ENCODE results near the gene EHBP1L1.

The EHBP1L1 gene

DNA sequence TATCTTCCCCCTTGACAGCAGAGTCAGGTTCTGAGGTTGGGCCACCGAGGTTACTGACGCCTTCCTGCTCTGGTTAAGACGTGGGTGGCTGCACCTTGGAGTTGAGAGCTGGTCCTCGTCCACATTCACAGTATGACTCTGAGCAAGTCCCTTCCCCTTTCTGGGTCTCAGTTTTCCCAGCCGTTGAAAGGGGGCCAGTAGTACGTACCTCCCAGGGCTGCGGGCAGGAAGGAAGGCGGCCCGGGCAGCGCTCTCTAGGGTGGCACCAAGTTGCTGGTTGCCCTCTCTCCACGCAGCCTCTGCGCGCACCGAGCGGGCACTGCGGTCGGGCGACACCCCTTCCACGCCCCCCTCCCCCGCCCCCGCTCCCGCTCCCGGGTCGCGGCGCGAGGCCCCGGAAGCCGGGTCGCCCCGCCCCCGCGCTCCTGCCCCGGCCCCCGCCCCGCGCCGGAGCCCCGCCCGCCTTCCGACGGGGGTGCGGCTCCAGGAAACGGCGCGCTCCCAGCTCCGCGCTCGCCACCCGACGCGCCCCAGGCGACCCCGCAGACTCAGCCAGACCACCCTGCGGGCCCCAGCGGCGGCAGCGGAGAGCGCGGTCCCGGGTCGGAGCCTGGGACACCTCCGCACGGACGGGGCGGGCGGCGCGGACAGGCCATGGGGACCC is at the start of gene EHBP1L1:
Gene EHBP1L1, plus strand, starts transcription at position 486 of the 664 bp plus-strand sequence. CDS start 250 bp downstream, outside the sequence.
- peak within 1 kb of the TSS; percentile 81 for H3K4me3 ChIP-seq (ENCODE audit: low read depth in 1 of 2, low read length in 2 of 2)
- peaks cover 62% of the 10 kb centered on the region in 2 donors for H3K4me1 ChIP-seq (ENCODE audit: control insufficient read depth in 1 of 2, insufficient read depth in 2 of 2, low read length in 2 of 2)
- H3K9ac ChIP-seq (ENCODE audit: low read depth in 1 of 2, low read length in 2 of 2) = peak within 1 kb of the TSS; percentile 67 to 80
- H3K9me3 ChIP-seq (ENCODE audit: control insufficient read depth in 1 of 2, low read length in 2 of 2) = no peaks in the 10 kb centered on the region
- H3K27me3 ChIP-seq (ENCODE audit: control insufficient read depth in 1 of 2, insufficient read depth in 2 of 2, low read length in 2 of 2) = no peaks in the 10 kb centered on the region
- H3K36me3 ChIP-seq (ENCODE audit: control insufficient read depth in 1 of 2, insufficient read depth in 2 of 2, low read length in 2 of 2) = peaks cover 7 to 17% of the 10 kb centered on the region in 2 donors
- peak within 1 kb of the TSS; percentile 47 for H3K27ac ChIP-seq (ENCODE audit: low read depth, low read length)

DNA sequence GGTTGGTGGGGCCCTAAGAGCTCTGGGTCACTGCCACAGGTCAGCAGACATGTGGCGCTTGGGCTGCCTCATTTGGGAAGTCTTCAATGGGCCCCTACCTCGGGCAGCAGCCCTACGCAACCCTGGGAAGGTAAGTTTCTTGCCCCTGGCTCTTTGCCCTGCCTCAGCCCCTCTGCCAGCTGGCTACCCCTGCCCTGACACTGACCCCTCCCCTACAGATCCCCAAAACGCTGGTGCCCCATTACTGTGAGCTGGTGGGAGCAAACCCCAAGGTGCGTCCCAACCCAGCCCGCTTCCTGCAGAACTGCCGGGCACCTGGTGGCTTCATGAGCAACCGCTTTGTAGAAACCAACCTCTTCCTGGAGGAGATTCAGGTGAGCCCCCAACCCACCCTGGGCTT is 49.1 kb upstream of the EHBP1L1 start:
- no peaks in the 10 kb centered on the region for H3K9me3 ChIP-seq (ENCODE audit: control insufficient read depth in 1 of 2, low read length in 2 of 2)
- H3K36me3 ChIP-seq (ENCODE audit: control insufficient read depth in 1 of 2, insufficient read depth in 2 of 2, low read length in 2 of 2) = peaks cover 14 to 37% of the 10 kb centered on the region in 2 donors
- no peak overlapping the region for H3K27ac ChIP-seq (ENCODE audit: low read depth, low read length)
- peak overlapping the region in 1 of 2 donors; percentile 85 for H3K9ac ChIP-seq (ENCODE audit: low read depth in 1 of 2, low read length in 2 of 2)
- no peak overlapping the region for H3K4me3 ChIP-seq (ENCODE audit: low read depth in 1 of 2, low read length in 2 of 2)
- peaks cover 20 to 25% of the 10 kb centered on the region in 2 donors for H3K4me1 ChIP-seq (ENCODE audit: control insufficient read depth in 1 of 2, insufficient read depth in 2 of 2, low read length in 2 of 2)
- no peaks in the 10 kb centered on the region for H3K27me3 ChIP-seq (ENCODE audit: control insufficient read depth in 1 of 2, insufficient read depth in 2 of 2, low read length in 2 of 2)

DNA sequence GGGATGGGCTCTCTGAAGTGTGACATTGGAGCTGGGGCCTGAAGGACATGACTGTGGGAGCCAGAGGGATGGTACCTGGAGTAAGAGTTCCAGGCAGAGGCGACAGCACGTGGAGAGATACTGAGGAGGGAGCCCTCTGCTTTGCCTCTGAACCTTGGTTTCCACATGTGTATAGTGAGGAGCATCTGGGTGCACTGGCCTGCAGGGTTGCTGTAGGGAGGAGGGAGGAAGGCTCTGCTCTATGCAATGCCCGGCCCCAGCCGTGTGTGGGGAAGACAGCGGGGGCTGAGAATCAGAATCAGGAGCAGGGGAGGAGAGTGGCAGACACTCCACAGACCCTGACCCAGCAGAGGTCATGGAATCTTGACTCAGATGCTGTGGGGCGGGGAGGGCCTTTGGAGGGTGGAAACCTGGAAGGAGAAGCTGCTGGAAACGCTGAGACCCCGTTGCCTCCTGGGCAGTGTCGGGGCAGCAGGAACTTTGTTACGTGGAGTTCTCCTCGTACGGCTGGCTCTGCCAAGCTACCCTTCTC is 47.0 kb upstream of the EHBP1L1 start:
- Histone ChIP-seq H3K4me3 (ENCODE audit: low read depth in 1 of 2, low read length in 2 of 2) (no peak overlapping the region), H3K9me3 (ENCODE audit: control insufficient read depth in 1 of 2, low read length in 2 of 2) (no peaks in the 10 kb centered on the region), H3K27me3 (ENCODE audit: control insufficient read depth in 1 of 2, insufficient read depth in 2 of 2, low read length in 2 of 2) (no peaks in the 10 kb centered on the region), H3K4me1 (ENCODE audit: control insufficient read depth in 1 of 2, insufficient read depth in 2 of 2, low read length in 2 of 2) (peaks cover 17 to 24% of the 10 kb centered on the region in 2 donors), H3K9ac (ENCODE audit: low read depth in 1 of 2, low read length in 2 of 2) (no peak overlapping the region), H3K36me3 (ENCODE audit: control insufficient read depth in 1 of 2, insufficient read depth in 2 of 2, low read length in 2 of 2) (peaks cover 25 to 52% of the 10 kb centered on the region in 2 donors), H3K27ac (ENCODE audit: low read depth, low read length) (no peak overlapping the region)

DNA sequence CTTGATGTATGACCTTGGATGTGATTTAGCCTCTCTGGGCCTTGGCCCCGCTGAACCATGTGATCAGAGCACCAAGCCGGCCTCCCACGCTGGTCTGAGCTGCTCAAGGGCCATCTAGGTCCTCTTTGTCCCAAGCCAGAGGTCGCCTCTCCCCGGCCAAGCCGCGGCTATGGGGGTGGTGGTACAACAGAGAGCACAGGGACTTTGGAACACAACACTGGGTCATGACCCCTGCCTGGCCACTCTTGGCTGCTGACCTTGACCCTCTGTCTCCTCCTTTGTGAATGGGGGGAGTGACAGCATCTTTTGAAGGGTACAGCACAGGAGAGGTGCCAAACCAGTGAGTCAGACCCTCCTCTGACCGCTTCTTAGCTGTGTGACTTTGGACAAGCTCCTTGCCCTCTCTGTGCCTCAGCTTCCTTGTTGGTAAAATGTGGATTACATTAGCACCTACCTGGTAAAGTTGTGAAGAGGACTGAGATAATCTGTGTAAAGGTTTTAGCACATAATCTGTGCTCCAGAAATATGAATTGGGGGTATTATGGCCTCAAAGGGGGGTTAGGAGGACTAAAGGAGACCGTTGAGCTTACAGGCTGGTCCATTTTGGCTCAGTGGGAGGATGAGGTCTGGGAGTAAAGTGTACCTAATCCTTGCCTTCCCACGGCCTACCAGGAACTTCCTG is 46.2 kb upstream of the EHBP1L1 start:
- Histone ChIP-seq H3K27ac (ENCODE audit: low read depth, low read length) (no peak overlapping the region), H3K36me3 (ENCODE audit: control insufficient read depth in 1 of 2, insufficient read depth in 2 of 2, low read length in 2 of 2) (peaks cover 25 to 52% of the 10 kb centered on the region in 2 donors), H3K4me1 (ENCODE audit: control insufficient read depth in 1 of 2, insufficient read depth in 2 of 2, low read length in 2 of 2) (peaks cover 10 to 17% of the 10 kb centered on the region in 2 donors), H3K9me3 (ENCODE audit: control insufficient read depth in 1 of 2, low read length in 2 of 2) (no peaks in the 10 kb centered on the region), H3K9ac (ENCODE audit: low read depth in 1 of 2, low read length in 2 of 2) (no peak overlapping the region), H3K4me3 (ENCODE audit: low read depth in 1 of 2, low read length in 2 of 2) (no peak overlapping the region), H3K27me3 (ENCODE audit: control insufficient read depth in 1 of 2, insufficient read depth in 2 of 2, low read length in 2 of 2) (no peaks in the 10 kb centered on the region)

DNA sequence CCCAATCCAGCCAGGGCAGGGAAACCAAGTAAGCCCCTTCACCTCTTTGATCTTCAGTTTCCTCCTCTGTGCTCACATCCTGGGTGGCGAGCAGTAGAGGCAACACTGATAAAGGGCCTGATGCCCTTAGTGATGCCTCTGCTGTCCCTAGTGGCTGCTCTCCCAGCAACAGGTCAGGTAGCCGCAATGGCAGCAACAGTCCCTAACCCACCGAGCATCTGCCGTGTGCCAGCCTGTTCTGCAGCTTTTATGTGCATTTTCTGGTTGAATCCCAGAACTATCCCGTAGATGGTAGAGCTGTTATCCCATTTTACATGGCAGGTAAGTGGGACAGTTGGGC is 45.7 kb upstream of the EHBP1L1 start:
- Histone ChIP-seq H3K9me3 (ENCODE audit: control insufficient read depth in 1 of 2, low read length in 2 of 2) (no peaks in the 10 kb centered on the region), H3K27ac (ENCODE audit: low read depth, low read length) (no peak overlapping the region), H3K4me1 (ENCODE audit: control insufficient read depth in 1 of 2, insufficient read depth in 2 of 2, low read length in 2 of 2) (peaks cover 10 to 17% of the 10 kb centered on the region in 2 donors), H3K4me3 (ENCODE audit: low read depth in 1 of 2, low read length in 2 of 2) (no peak overlapping the region), H3K36me3 (ENCODE audit: control insufficient read depth in 1 of 2, insufficient read depth in 2 of 2, low read length in 2 of 2) (peaks cover 25 to 55% of the 10 kb centered on the region in 2 donors), H3K27me3 (ENCODE audit: control insufficient read depth in 1 of 2, insufficient read depth in 2 of 2, low read length in 2 of 2) (no peaks in the 10 kb centered on the region), H3K9ac (ENCODE audit: low read depth in 1 of 2, low read length in 2 of 2) (no peak overlapping the region)

DNA sequence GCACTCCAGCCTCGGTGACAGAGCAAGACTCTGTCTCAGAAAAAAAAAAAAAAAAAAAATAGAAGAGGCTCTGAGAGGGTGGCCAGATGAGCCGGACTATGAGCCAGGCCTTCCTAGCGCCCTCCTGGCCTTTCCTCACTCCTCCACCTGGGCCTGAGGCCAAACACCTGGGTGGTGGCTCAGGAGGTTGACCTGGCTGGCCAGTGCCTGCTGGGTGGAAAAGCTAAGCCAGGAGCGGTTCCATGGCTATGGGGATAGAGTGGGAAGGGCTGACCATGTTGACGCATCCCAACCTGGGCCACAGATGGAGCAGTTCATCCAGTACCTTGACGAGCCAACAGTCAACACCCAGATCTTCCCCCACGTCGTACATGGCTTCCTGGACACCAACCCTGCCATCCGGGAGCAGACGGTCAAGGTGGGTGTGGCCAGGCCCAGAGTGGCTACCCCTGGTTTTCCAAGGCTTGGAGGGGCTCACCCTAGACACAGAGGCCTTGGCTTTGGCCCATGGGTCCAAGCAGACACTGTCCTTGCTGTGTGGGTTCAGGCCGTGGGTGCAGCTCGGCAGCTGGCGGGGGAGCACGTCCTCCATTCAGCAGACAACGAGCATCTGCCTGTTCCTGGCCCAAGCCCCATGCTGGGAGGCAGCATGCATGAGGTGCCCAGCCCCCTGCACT is 43.3 kb upstream of the EHBP1L1 start:
- H3K27ac ChIP-seq (ENCODE audit: low read depth, low read length) = no peak overlapping the region
- H3K36me3 ChIP-seq (ENCODE audit: control insufficient read depth in 1 of 2, insufficient read depth in 2 of 2, low read length in 2 of 2) = peaks cover 25 to 69% of the 10 kb centered on the region in 2 donors

DNA sequence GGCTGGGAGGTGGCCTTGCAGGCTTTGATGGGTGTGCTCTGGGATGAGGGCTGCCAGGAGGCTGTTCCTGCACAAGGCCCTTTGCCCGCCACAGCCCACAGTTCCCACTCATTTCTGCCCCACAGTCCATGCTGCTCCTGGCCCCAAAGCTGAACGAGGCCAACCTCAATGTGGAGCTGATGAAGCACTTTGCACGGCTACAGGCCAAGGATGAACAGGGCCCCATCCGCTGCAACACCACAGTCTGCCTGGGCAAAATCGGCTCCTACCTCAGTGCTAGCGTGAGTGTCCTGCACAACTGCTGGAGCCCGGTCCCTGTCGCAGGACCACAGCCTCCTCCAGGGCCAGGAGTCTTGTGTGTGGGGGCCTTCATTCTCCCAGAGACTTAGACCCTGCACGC is 40.8 kb upstream of the EHBP1L1 start:
- Histone ChIP-seq H3K9ac (ENCODE audit: low read depth in 1 of 2, low read length in 2 of 2) (no peak overlapping the region), H3K27ac (ENCODE audit: low read depth, low read length) (no peak overlapping the region), H3K9me3 (ENCODE audit: control insufficient read depth in 1 of 2, low read length in 2 of 2) (no peaks in the 10 kb centered on the region), H3K27me3 (ENCODE audit: control insufficient read depth in 1 of 2, insufficient read depth in 2 of 2, low read length in 2 of 2) (no peaks in the 10 kb centered on the region), H3K36me3 (ENCODE audit: control insufficient read depth in 1 of 2, insufficient read depth in 2 of 2, low read length in 2 of 2) (peaks cover 28 to 67% of the 10 kb centered on the region in 2 donors), H3K4me3 (ENCODE audit: low read depth in 1 of 2, low read length in 2 of 2) (no peak overlapping the region), H3K4me1 (ENCODE audit: control insufficient read depth in 1 of 2, insufficient read depth in 2 of 2, low read length in 2 of 2) (peaks cover 0 to 5% of the 10 kb centered on the region in 2 donors)

More for the DNA sequence above, 43.3 kb upstream of the EHBP1L1 start:
- no peaks in the 10 kb centered on the region for H3K27me3 ChIP-seq (ENCODE audit: control insufficient read depth in 1 of 2, insufficient read depth in 2 of 2, low read length in 2 of 2)
- H3K9ac ChIP-seq (ENCODE audit: low read depth in 1 of 2, low read length in 2 of 2) = no peak overlapping the region
- no peaks in the 10 kb centered on the region for H3K4me1 ChIP-seq (ENCODE audit: control insufficient read depth in 1 of 2, insufficient read depth in 2 of 2, low read length in 2 of 2)
- H3K9me3 ChIP-seq (ENCODE audit: control insufficient read depth in 1 of 2, low read length in 2 of 2) = no peaks in the 10 kb centered on the region
- no peak overlapping the region for H3K4me3 ChIP-seq (ENCODE audit: low read depth in 1 of 2, low read length in 2 of 2)

DNA sequence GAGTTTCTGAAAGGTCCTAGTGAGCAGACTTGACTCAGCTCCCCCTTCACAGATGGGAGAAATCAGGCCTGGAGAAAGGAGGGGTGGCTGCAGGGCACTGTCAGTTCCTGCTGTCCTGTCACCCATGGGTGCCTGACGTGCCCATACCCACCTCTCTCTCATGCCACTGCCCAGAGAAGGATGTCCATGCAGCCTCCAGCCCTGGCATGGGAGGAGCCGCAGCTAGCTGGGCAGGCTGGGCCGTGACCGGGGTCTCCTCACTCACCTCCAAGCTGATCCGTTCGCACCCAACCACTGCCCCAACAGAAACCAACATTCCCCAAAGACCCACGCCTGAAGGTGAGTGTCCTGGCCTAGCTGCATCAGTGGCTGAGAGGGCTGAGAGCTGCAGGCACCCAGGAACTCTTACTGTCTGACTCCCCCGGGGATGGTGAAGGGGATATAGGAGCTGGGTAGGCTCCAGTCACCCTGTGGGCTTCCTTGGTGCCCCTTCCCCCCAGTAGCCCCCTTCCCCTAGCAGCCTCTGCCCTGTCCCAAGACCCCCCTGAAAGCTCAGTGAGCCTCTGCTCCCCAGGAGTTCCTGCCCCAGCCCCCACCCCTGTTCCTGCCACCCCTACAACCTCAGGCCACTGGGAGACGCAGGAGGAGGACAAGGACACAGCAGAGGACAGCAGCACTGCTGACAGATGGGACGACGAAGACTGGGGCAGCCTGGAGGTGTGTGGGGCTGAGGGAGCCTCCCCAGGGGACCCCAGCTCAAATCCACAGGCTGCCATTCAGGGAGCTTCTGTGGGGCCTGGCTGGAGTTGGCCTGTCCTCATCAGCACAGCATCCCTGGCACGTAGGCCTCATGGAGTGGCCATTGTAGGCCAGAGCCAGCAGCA is 39.2 kb upstream of the EHBP1L1 start:
- Histone ChIP-seq H3K4me3 (ENCODE audit: low read depth in 1 of 2, low read length in 2 of 2) (no peak overlapping the region), H3K4me1 (ENCODE audit: control insufficient read depth in 1 of 2, insufficient read depth in 2 of 2, low read length in 2 of 2) (peaks cover 9 to 12% of the 10 kb centered on the region in 2 donors), H3K27me3 (ENCODE audit: control insufficient read depth in 1 of 2, insufficient read depth in 2 of 2, low read length in 2 of 2) (no peaks in the 10 kb centered on the region), H3K9ac (ENCODE audit: low read depth in 1 of 2, low read length in 2 of 2) (no peak overlapping the region), H3K9me3 (ENCODE audit: control insufficient read depth in 1 of 2, low read length in 2 of 2) (no peaks in the 10 kb centered on the region), H3K36me3 (ENCODE audit: control insufficient read depth in 1 of 2, insufficient read depth in 2 of 2, low read length in 2 of 2) (peaks cover 14 to 51% of the 10 kb centered on the region in 2 donors), H3K27ac (ENCODE audit: low read depth, low read length) (no peak overlapping the region)

DNA sequence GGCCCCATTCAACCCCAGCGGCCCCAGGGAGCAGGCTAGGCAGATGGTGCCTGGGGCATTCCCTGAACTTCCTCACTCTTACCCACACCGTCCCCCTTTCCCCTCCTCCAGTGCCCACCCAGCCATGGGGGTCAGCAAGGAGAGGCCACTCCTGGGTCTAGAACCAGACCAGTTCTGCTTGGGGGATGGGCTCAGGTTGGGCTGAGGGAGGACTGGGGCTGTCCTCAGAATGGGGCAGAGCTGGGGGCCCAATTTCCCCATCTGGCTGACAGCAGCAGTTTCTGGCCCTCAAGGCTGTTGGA is 38.6 kb upstream of the EHBP1L1 start:
- Histone ChIP-seq H3K27me3 (ENCODE audit: control insufficient read depth in 1 of 2, insufficient read depth in 2 of 2, low read length in 2 of 2) (no peaks in the 10 kb centered on the region), H3K27ac (ENCODE audit: low read depth, low read length) (no peak overlapping the region), H3K36me3 (ENCODE audit: control insufficient read depth in 1 of 2, insufficient read depth in 2 of 2, low read length in 2 of 2) (peaks cover 11 to 47% of the 10 kb centered on the region in 2 donors), H3K9me3 (ENCODE audit: control insufficient read depth in 1 of 2, low read length in 2 of 2) (no peaks in the 10 kb centered on the region), H3K9ac (ENCODE audit: low read depth in 1 of 2, low read length in 2 of 2) (no peak overlapping the region), H3K4me3 (ENCODE audit: low read depth in 1 of 2, low read length in 2 of 2) (no peak overlapping the region), H3K4me1 (ENCODE audit: control insufficient read depth in 1 of 2, insufficient read depth in 2 of 2, low read length in 2 of 2) (peaks cover 12 to 17% of the 10 kb centered on the region in 2 donors)
